OCI-LY3 (cell line): ENCODE results near the gene ELL2.
"Not testable (repeated sequence)": the region's sequence is repeated elsewhere in the genome, so short reads cannot be mapped to it uniquely, and the experiment has no call there.

Experiments used
- H2AFZ ChIP-seq: fragments of 200-600, 300-600 bp; shearing (Covaris generic); 2 replicates; pipeline ENCODE4 v1.6.0; 2014; ENCODE audit warnings: antibody characterized with exemption, low read depth, low read length
- H3K27ac ChIP-seq: fragments of 200-600, 300-600 bp; sonication (generic); 2 replicates; pipeline ENCODE4 v1.5.1; 2014; ENCODE audit warnings: mild to moderate bottlenecking, low read length, moderate library complexity, mixed read lengths
- H3K27me3 ChIP-seq: fragments of 200-600, 300-600 bp; sonication (generic); 2 replicates; pipeline ENCODE4 v1.6.1; 2014; ENCODE audit warnings: low read depth, low read length, mixed read lengths
- H3K36me3 ChIP-seq: fragments of 200-600, 300-600 bp; sonication (generic); replicated peaks from 2 replicates; pipeline ENCODE3; 2014; ENCODE audit warnings: low read depth, low read length, mixed read lengths
- H3K4me1 ChIP-seq: fragments of 300-600, 200-600 bp; sonication (generic); 2 replicates; pipeline ENCODE4 v1.6.1; 2014; ENCODE audit warnings: low read length, mixed read lengths
- H3K4me2 ChIP-seq: fragments of 200-600, 300-600 bp; sonication (generic); 2 replicates; pipeline ENCODE4 v1.6.1; 2014; ENCODE audit warnings: low read length, mixed read lengths
- H3K4me3 ChIP-seq: fragments of 300-600, 200-600 bp; sonication (generic); 2 replicates; pipeline ENCODE4 v1.5.1; 2014; ENCODE audit warnings: antibody characterized with exemption, mild to moderate bottlenecking, low read length, moderate library complexity
- H3K79me2 ChIP-seq: fragments of 300-600, 200-600 bp; shearing (Covaris generic); 2 replicates; pipeline ENCODE4 v1.6.1; 2014; ENCODE audit warnings: mild to moderate bottlenecking, low read length, mixed read lengths
- H3K9ac ChIP-seq: fragments of 300-600, 200-600 bp; shearing (Covaris generic); 2 replicates; pipeline ENCODE4 v1.6.0; 2014; ENCODE audit warnings: mild to moderate bottlenecking, low read length, moderate library complexity
- H3K9me3 ChIP-seq: fragments of 200-600, 300-600 bp; shearing (Covaris generic); 2 replicates; pipeline ENCODE4 v1.6.1; 2014; ENCODE audit warnings: low read length, mixed read lengths; ENCODE audit not compliant: insufficient read depth
- H4K20me1 ChIP-seq: fragments of 200-600, 300-600 bp; sonication (generic); 2 replicates; pipeline ENCODE4 v1.6.1; 2016; ENCODE audit warnings: low read length, mixed read lengths; ENCODE audit not compliant: insufficient read depth
- CTCF ChIP-seq: fragments of 200-600, 300-600 bp; sonication (generic); IDR thresholded peaks from 2 replicates; pipeline ENCODE4 v1.5.1; 2014; ENCODE audit warnings: antibody characterized with exemption, low read length, low read depth
- EZH2phosphoT487 ChIP-seq: fragments of 200-600 bp; shearing (Covaris generic); IDR thresholded peaks from 2 replicates; pipeline ENCODE4 v1.6.1; 2018; ENCODE audit warnings: antibody characterized with exemption, mixed run types, low read depth

The ELL2 gene

GRCh38 chr5:95908799-95909198, 52.9 kb downstream of the ELL2 start:
- Histone ChIP-seq H2AFZ (no peak overlapping the region), H4K20me1 (no peaks in the 10 kb centered on the region; the same call in 1 of the 2 replicates), H3K36me3 (no peaks in the 10 kb centered on the region), H3K27me3 (no peaks in the 10 kb centered on the region), H3K4me2 (no peak overlapping the region), H3K27ac (no peak overlapping the region), H3K4me3 (no peak overlapping the region), H3K79me2 (no peaks in the 10 kb centered on the region), H3K4me1 (no peaks in the 10 kb centered on the region), H3K9ac (no peak overlapping the region), H3K9me3 (no peaks in the 10 kb centered on the region)
- TF ChIP-seq EZH2phosphoT487: no peak
- TF ChIP-seq CTCF: no peak

- no peak for TF ChIP-seq EZH2phosphoT487
- TF ChIP-seq CTCF: no peak
- H3K27me3 ChIP-seq: no peaks in the 10 kb centered on the region
- no peak overlapping the region for H3K4me3 ChIP-seq
- H3K9ac ChIP-seq: no peak overlapping the region
- H3K79me2 ChIP-seq: no peaks in the 10 kb centered on the region
- no peak overlapping the region for H3K27ac ChIP-seq
- no peaks in the 10 kb centered on the region for H3K9me3 ChIP-seq
- H3K36me3 ChIP-seq: no peaks in the 10 kb centered on the region
- no peak overlapping the region for H3K4me2 ChIP-seq
- no peak overlapping the region for H2AFZ ChIP-seq
- H3K4me1 ChIP-seq: no peaks in the 10 kb centered on the region
- no peaks in the 10 kb centered on the region; the same call in 1 of the 2 replicates for H4K20me1 ChIP-seq
These were observed 53.6 kb downstream of the ELL2 start for GRCh38 chr5:95907740-95908706.

GRCh38 chr5:95907067-95907705, 54.5 kb downstream of the ELL2 start:
- Histone ChIP-seq H2AFZ (no peak overlapping the region), H3K27ac (no peak overlapping the region), H3K4me1 (no peaks in the 10 kb centered on the region), H3K4me2 (no peak overlapping the region), H3K27me3 (no peaks in the 10 kb centered on the region), H3K36me3 (no peaks in the 10 kb centered on the region), H3K79me2 (no peaks in the 10 kb centered on the region), H3K4me3 (no peak overlapping the region), H3K9ac (no peak overlapping the region), H4K20me1 (no peaks in the 10 kb centered on the region; the same call in 1 of the 2 replicates), H3K9me3 (no peaks in the 10 kb centered on the region)
- no peak for TF ChIP-seq CTCF
- no peak for TF ChIP-seq EZH2phosphoT487

GRCh38 chr5:95906398-95906797, 55.3 kb downstream of the ELL2 start:
- not testable (repeated sequence) for H3K9me3 ChIP-seq, H3K36me3 ChIP-seq, H3K4me1 ChIP-seq, H3K27ac ChIP-seq, H3K4me2 ChIP-seq, H3K4me3 ChIP-seq, H4K20me1 ChIP-seq, H3K79me2 ChIP-seq, H3K27me3 ChIP-seq, H3K9ac ChIP-seq, H2AFZ ChIP-seq
